H1 (cell line): ENCODE results near the gene GSE1. TPM values are rescaled to one million over a fixed set of nuclear protein-coding genes. Genes with fewer than 3 reads are reported as not detected.

Experiments
- CTCF ChIA-PET: fragments of 300-600 bp; sonication (Branson Sonifier 250); formaldehyde crosslinking; loops from one replicate; lab custom pipeline; 2021; ENCODE audit not compliant: partially characterized antibody; lab: Charles Lee
- POLR2A ChIA-PET: fragments of 300-600 bp; sonication (Branson Sonifier 250); formaldehyde crosslinking; loops from one replicate; lab custom pipeline; 2021; ENCODE audit warnings: inconsistent platforms; ENCODE audit not compliant: partially characterized antibody; lab: Charles Lee
- DNase-seq, 2 experiments: peaks; one replicate each; pipeline versions ENCODE4 v3.0.0 to v3.0.0-alpha.2; 2010 to 2022; ENCODE audit warnings: low spot score in 2 of 2, low read depth in 1 of 2, mixed read lengths in 1 of 2
- FAIRE-seq: peaks from 2 replicates; lab custom pipeline; 2011; peaks lifted over from hg19 to GRCh38; lab: Jason Lieb, UNC
- H2AFZ ChIP-seq: 2 replicates; pipeline ENCODE4 v1.8.1; 2012; ENCODE audit warnings: low read length, inconsistent platforms
- H2AK5ac ChIP-seq: 2 replicates; pipeline ENCODE4 v1.6.1; 2013; ENCODE audit warnings: low read depth, low read length
- H2BK120ac ChIP-seq: replicated peaks from 2 replicates; pipeline ENCODE3; 2013; ENCODE audit warnings: low read depth, low read length, inconsistent platforms
- H2BK12ac ChIP-seq: 2 replicates; pipeline ENCODE4 v1.6.1; 2013; ENCODE audit warnings: low read depth, low read length
- H2BK15ac ChIP-seq: 2 replicates; pipeline ENCODE4 v1.6.1; 2013; ENCODE audit warnings: low read length
- H2BK20ac ChIP-seq: 2 replicates; pipeline ENCODE4 v1.6.1; 2013; ENCODE audit warnings: low read length
- H2BK5ac ChIP-seq: 2 replicates; pipeline ENCODE4 v1.6.1; 2013; ENCODE audit warnings: low read depth, low read length
- H3K14ac ChIP-seq: 2 replicates; pipeline ENCODE4 v1.6.1; 2013; ENCODE audit warnings: inconsistent platforms; ENCODE audit not compliant: insufficient read length
- H3K18ac ChIP-seq: 2 replicates; pipeline ENCODE4 v1.6.1; 2013; ENCODE audit warnings: low read length; ENCODE audit errors: extremely low read depth
- H3K23ac ChIP-seq: 2 replicates; pipeline ENCODE4 v1.6.1; 2013; ENCODE audit warnings: inconsistent platforms; ENCODE audit not compliant: insufficient read length
- H3K23me2 ChIP-seq: 2 replicates; pipeline ENCODE4 v1.6.1; 2013; ENCODE audit warnings: low read depth, low read length
- H3K27ac ChIP-seq: 2 replicates; pipeline ENCODE4 v1.6.1; 2011; ENCODE audit warnings: low read depth, low read length, inconsistent platforms
- H3K27me3 ChIP-seq, 4 experiments: replicated peaks in 1 of 4; 1 replicate in 1 of 4; 2 replicates in 3 of 4; pipeline versions ENCODE4 v1.6.1 to v1.8.1; 2011 to 2013; ENCODE audit warnings: low read length in 3 of 4, mild to moderate bottlenecking in 3 of 4, inconsistent platforms in 2 of 4, mixed read lengths in 2 of 4, moderate library complexity in 1 of 4; ENCODE audit not compliant: control insufficient read depth in 3 of 4, insufficient read depth in 3 of 4; ENCODE audit errors: extremely low read depth in 1 of 4
- H3K36me3 ChIP-seq, 4 experiments: 2 replicates each; pipeline versions ENCODE4 v1.6.1 to v1.8.1; 2011 to 2013; ENCODE audit warnings: mild to moderate bottlenecking in 4 of 4, low read length in 3 of 4, moderate library complexity in 2 of 4, control low read depth in 1 of 4, inconsistent platforms in 1 of 4; ENCODE audit not compliant: insufficient read depth in 4 of 4, control insufficient read depth in 2 of 4
- H3K4ac ChIP-seq: replicated peaks from 2 replicates; pipeline ENCODE3; 2013; ENCODE audit warnings: low read length, low read depth, mixed read lengths, inconsistent platforms; ENCODE audit not compliant: insufficient read length
- H3K4me1 ChIP-seq, 4 experiments: replicated peaks in 1 of 4; 1 replicate in 1 of 4; 2 replicates in 3 of 4; pipeline versions ENCODE4 v1.6.1 to v1.8.1; 2011 to 2013; ENCODE audit warnings: low read length in 3 of 4, inconsistent platforms in 2 of 4, mixed read lengths in 1 of 4; ENCODE audit not compliant: insufficient read depth in 4 of 4, control insufficient read depth in 3 of 4
- H3K4me2 ChIP-seq, 2 experiments: 2 replicates each; pipeline versions ENCODE4 v1.6.1 to v1.8.1; 2011 to 2013; ENCODE audit warnings: low read depth in 2 of 2, low read length in 2 of 2, control low read depth in 1 of 2, inconsistent platforms in 1 of 2, mild to moderate bottlenecking in 1 of 2; ENCODE audit not compliant: insufficient read depth in 1 of 2
- H3K4me3 ChIP-seq, 4 experiments: fragments of 200-600, 300-600 bp in 1 of 4; sonication (generic), shearing (Covaris generic), sonication (Bioruptor Twin) in 1 of 4; 2 replicates each; pipeline versions ENCODE4 v1.5.1 to v1.8.1; 2011 to 2016; ENCODE audit warnings: low read length in 4 of 4, low read depth in 3 of 4, control low read depth in 2 of 4, inconsistent platforms in 2 of 4, mild to moderate bottlenecking in 2 of 4, mixed read lengths in 1 of 4, moderate library complexity in 1 of 4; ENCODE audit not compliant: insufficient read depth in 2 of 4; ENCODE audit errors: extremely low read depth in 1 of 4
- H3K56ac ChIP-seq: replicated peaks from 2 replicates; pipeline ENCODE3; 2013; ENCODE audit warnings: low read depth, mild to moderate bottlenecking, mixed read lengths, low read length, inconsistent platforms; ENCODE audit not compliant: insufficient read length
- H3K79me1 ChIP-seq: 2 replicates; pipeline ENCODE4 v1.6.1; 2013; ENCODE audit warnings: low read depth, low read length, control low read depth
- H3K79me2 ChIP-seq, 2 experiments: 2 replicates each; pipeline versions ENCODE4 v1.6.1 to v1.8.1; 2012 to 2013; ENCODE audit warnings: low read length in 2 of 2, mild to moderate bottlenecking in 2 of 2, inconsistent platforms in 1 of 2; ENCODE audit not compliant: insufficient read depth in 2 of 2, control insufficient read depth in 1 of 2
- H3K9ac ChIP-seq, 4 experiments: replicated peaks in 1 of 4; 1 replicate in 1 of 4; 2 replicates in 3 of 4; pipeline versions ENCODE4 v1.6.1 to v1.8.1; 2011 to 2013; ENCODE audit warnings: low read depth in 3 of 4, low read length in 3 of 4, control low read depth in 2 of 4, mild to moderate bottlenecking in 2 of 4, moderate library complexity in 2 of 4, inconsistent platforms in 1 of 4; ENCODE audit errors: extremely low read depth in 1 of 4
- H3K9me3 ChIP-seq, 2 experiments: 2 replicates each; pipeline versions ENCODE4 v1.6.1 to v1.8.1; 2012 to 2013; ENCODE audit warnings: mild to moderate bottlenecking in 2 of 2, moderate library complexity in 2 of 2, control low read depth in 1 of 2, inconsistent platforms in 1 of 2, low read depth in 1 of 2, low read length in 1 of 2, mixed read lengths in 1 of 2; ENCODE audit not compliant: insufficient read depth in 2 of 2
- H4K20me1 ChIP-seq, 2 experiments: replicated peaks in 1 of 2; 2 replicates each; pipeline versions ENCODE3 to v1.8.1; 2011 to 2013; ENCODE audit warnings: inconsistent platforms in 2 of 2, low read length in 2 of 2, mild to moderate bottlenecking in 1 of 2; ENCODE audit not compliant: insufficient read depth in 2 of 2, control insufficient read depth in 1 of 2
- H4K5ac ChIP-seq: 2 replicates; pipeline ENCODE4 v1.6.1; 2013; ENCODE audit warnings: low read length, low read depth, mixed read lengths, inconsistent platforms; ENCODE audit not compliant: insufficient read length
- H4K8ac ChIP-seq: 2 replicates; pipeline ENCODE4 v1.8.0; 2013; ENCODE audit warnings: mild to moderate bottlenecking, moderate library complexity, low read length, inconsistent platforms; ENCODE audit not compliant: insufficient read depth; ENCODE audit errors: extremely low read depth
- H4K91ac ChIP-seq: replicated peaks from 2 replicates; pipeline ENCODE3; 2013; ENCODE audit warnings: low read length, mixed read lengths, inconsistent platforms; ENCODE audit not compliant: insufficient read length
- CBX8 ChIP-seq: fragments of 300-800, 300-1000 bp; sonication (generic); IDR thresholded peaks from 2 replicates; pipeline ENCODE4 v1.7.1; 2016; ENCODE audit warnings: low read depth, low read length, borderline replicate concordance
- CTCF ChIP-seq, 3 experiments: IDR thresholded peaks; 1 replicate in 2 of 3; 2 replicates in 1 of 3; pipeline versions ENCODE4 v1.5.1 to v1.6.1; 2011; ENCODE audit warnings: low read length in 3 of 3, mild to moderate bottlenecking in 3 of 3, inconsistent platforms in 2 of 3, low read depth in 1 of 3, moderate library complexity in 1 of 3; ENCODE audit not compliant: insufficient read depth in 1 of 3; ENCODE audit errors: control extremely low read depth in 1 of 3
- EZH2 ChIP-seq: fragments of 200-600 bp; sonication (generic); IDR thresholded peaks from 2 replicates; pipeline ENCODE4 v1.7.1; 2012; ENCODE audit warnings: low read depth, mild to moderate bottlenecking, moderate library complexity, low read length, inconsistent platforms; ENCODE audit not compliant: severe bottlenecking
- SAP30 ChIP-seq: fragments of 300-600 bp; sonication (generic); IDR thresholded peaks from 2 replicates; pipeline ENCODE4 v1.7.1; 2012; ENCODE audit warnings: low read length, moderate library complexity, mild to moderate bottlenecking, inconsistent platforms; ENCODE audit not compliant: insufficient read depth, insufficient replicate concordance
- TCF12 ChIP-seq: IDR thresholded peaks from 2 replicates; pipeline ENCODE4 v1.6.1; 2011; ENCODE audit warnings: low read depth, mild to moderate bottlenecking, low read length
- WGBS, 2 experiments: shearing (Covaris generic) in 1 of 2; methylation state at CpG; one replicate each; pipeline versions ENCODE4 v1.1.6 to v1.1.7; 2013 to 2015; ENCODE audit warnings: low lambda C conversion rate in 2 of 2, mixed read lengths in 2 of 2, inconsistent platforms in 1 of 2, low coverage in 1 of 2, missing lambda C conversion rate in 1 of 2; ENCODE audit not compliant: insufficient replicate concordance in 2 of 2, insufficient coverage in 1 of 2, insufficient read length in 1 of 2; ENCODE audit errors: extremely low coverage in 1 of 2, missing lambda C conversion rate in 1 of 2; 5-methylcytosine and 5-hydroxymethylcytosine counted together
- polyA plus RNA-seq, 7 experiments: library from polyadenylated mRNA; depleted of rRNA in 3 of 7; stranded (reverse) in 5 of 7; unstranded in 2 of 7; fragments of >200 nt in 5 of 7; fragments of 200-250 nt in 2 of 7; gene quantifications; 1 replicate in 5 of 7; 2 replicates in 1 of 7; 4 replicates in 1 of 7; pipeline versions ENCODE4 v1.2.1 to v1.2.3, GENCODE V29; 2011 to 2013; ENCODE audit warnings: missing spikeins in 2 of 7, mixed read lengths in 2 of 7
- total RNA-seq: library from RNA; stranded (reverse); fragmentation: NEBNext Ultra II Directional; extraction: Animal tissue kit (Norgen Biotek cat#: 25700); gene quantifications from 2 replicates; pipeline ENCODE4 v1.2.1, GENCODE V29; 2021

GSE1 gene
- total and polyA plus RNA-seq, 2 of the 8 experiments (the other 6 are each of a cell fraction or from before 2014, with no cell fraction given) = 26.0 to 65.6 TPM

GRCh38 chr16:85570735-85571562 lies 42.2 kb upstream of the GSE1 start:
- no peak overlapping the region for H4K5ac ChIP-seq
- H3K9ac ChIP-seq = no peak overlapping the region
- H3K27me3 ChIP-seq = peaks cover 0 to 3% (median 0%) of the 10 kb centered on the region in 4 experiments; a peak in 2 of 7 replicates
- H3K4me3 ChIP-seq = no peak overlapping the region
- peaks cover 24 to 62% (median 42%) of the 10 kb centered on the region in 4 experiments for H3K4me1 ChIP-seq
- peak overlapping the region; percentile 64 for H2BK20ac ChIP-seq
- H4K20me1 ChIP-seq = peaks cover 5 to 9% of the 10 kb centered on the region in 2 experiments
- peaks cover 7% of the 10 kb centered on the region; the same call in 1 of the 2 replicates for H3K23me2 ChIP-seq
- no peaks in the 10 kb centered on the region for H3K9me3 ChIP-seq
- no peak overlapping the region for H2AFZ ChIP-seq
- H3K14ac ChIP-seq = no peak overlapping the region
- H2BK12ac ChIP-seq = peak overlapping the region; percentile 99; the same call in 1 of the 2 replicates
- H3K27ac ChIP-seq = no peak overlapping the region
- peaks cover 0 to 66% of the 10 kb centered on the region in 2 experiments; a peak in 3 of 4 replicates for H3K79me2 ChIP-seq
- peak overlapping the region; percentile 96; the same call in 1 of the 2 replicates for H2BK5ac ChIP-seq
- H2AK5ac ChIP-seq = peak overlapping the region; percentile 99; the same call in 1 of the 2 replicates
- H3K56ac ChIP-seq = no peak overlapping the region
- peak overlapping the region; percentile 53; the same call in 1 of the 2 replicates for H2BK15ac ChIP-seq
- H4K8ac ChIP-seq = no peak overlapping the region
- WGBS, 2 experiments = 85% methylated on average over 23 of the region's 24 CpGs; no CpG with 5 or more reads in 1 of the 2 experiments
- H3K4me2 ChIP-seq = peak overlapping the region in 1 of 2 experiments; percentile 16; a peak in 1 of 4 replicates
- DNase-seq = no peak
- ChIA-PET CTCF (interaction anchor here (1.0 to 9.4 kb wide), 3 partner anchors 9 to 60 kb away, joined by 3 to 173 read pairs (median 3); no protein-coding TSS in a partner anchor), POLR2A (interaction anchor here (1.0 to 1.1 kb wide), 2 partner anchors 13 to 18 kb away, joined by 3 to 7 read pairs; no protein-coding TSS in a partner anchor)
- no peak for FAIRE-seq
- H3K18ac ChIP-seq = peak overlapping the region; percentile 91
- peak overlapping the region; percentile 24 for H2BK120ac ChIP-seq
- H3K4ac ChIP-seq = no peak overlapping the region
- peaks cover 0 to 2% (median 0%) of the 10 kb centered on the region in 4 experiments; a peak in 2 of 8 replicates for H3K36me3 ChIP-seq
- H3K23ac ChIP-seq = no peak overlapping the region
- H3K79me1 ChIP-seq = peaks cover 20% of the 10 kb centered on the region
- peak overlapping the region; percentile 99 for H4K91ac ChIP-seq
- TF ChIP-seq SAP30 (no peak), EZH2 (no peak), CBX8 (no peak), CTCF (IDR thresholded peaks at IDR 0.05; ENCODE audit: control extremely low read depth in 1 of 3, insufficient read depth in 1 of 3, low read depth in 1 of 3, low read length in 3 of 3) (no peak), TCF12 (no peak)
